Activated T-cell treated with anti-CD3 and anti-CD28 coated beads for 24 hours (primary cell): ENCODE data around the gene DNAJC19.
"Not testable (repeated sequence)": the region's sequence is repeated elsewhere in the genome, so short reads cannot be mapped to it uniquely, and the experiment has no call there.

Source experiments
- DNase-seq: peaks from one replicate; pipeline ENCODE4 v3.0.0-alpha.2; 2020; ENCODE audit warnings: low read depth

Gene DNAJC19

DNA sequence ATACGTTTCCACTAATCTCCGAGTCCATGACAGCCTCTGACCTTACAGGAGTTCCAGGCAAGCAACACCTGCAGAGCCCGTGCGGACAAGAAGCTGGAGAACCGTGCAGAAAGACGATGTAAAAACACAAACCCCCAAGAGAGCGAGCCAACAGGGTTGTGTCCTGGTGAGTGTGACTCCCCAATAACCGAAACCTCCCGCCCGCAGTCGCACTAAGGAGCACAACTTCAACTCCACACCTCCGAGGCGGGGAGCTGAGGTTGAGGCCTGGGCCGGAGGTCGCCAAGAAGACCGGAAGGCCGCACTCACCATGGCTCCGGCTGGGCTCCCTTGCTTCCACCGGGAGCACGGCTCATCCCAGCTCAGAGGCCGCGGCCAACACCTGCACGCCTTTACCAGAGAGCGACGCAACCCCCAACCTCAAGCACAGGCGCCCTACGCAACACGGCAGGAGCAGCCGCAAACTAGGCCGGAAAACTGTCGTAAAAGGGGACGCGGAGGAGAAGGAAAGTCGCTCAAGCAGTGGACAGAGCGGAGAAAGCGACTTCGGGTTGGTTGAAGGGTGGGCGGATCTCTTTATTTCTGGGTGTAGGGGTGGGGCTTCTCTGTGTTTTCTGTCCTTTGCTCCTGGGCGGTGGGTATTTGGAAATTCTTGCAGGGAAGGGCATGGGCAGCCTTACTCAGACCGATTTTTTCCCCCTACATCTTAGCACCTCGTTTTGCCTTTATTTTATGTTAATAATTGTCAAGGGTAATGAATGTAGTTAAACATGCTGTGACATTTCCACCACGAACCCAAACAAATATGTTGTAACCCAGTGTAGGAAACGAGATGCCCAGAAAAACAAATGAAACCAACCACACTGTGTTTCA, at the start of gene DNAJC19:
DNAJC19 (minus strand) TSS at position 446 of the 873 bp plus-strand sequence; CDS start at position 312, 134 bp downstream.
- peak; percentile 88 for DNase-seq

DNA sequence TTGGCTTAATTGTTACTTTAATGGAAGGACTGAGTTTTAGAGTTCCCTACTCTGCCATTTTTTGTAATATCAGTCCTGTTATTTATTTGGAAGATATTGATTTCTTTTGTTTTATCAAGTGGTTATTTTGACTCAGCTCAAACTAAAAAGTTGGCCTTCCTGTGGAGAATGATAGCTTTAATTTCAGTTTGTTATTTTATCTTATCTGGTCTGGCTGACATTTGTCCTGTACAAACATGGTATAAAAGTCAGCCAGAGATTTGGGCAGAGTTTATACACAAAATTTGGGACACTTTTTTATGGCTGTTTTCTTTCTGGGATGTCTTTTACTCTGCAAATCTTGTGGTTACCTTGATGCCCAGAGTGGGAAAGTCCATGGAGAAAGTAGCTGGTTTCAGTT, 41.4 kb upstream of the DNAJC19 start:
- DNase-seq = no peak

DNA sequence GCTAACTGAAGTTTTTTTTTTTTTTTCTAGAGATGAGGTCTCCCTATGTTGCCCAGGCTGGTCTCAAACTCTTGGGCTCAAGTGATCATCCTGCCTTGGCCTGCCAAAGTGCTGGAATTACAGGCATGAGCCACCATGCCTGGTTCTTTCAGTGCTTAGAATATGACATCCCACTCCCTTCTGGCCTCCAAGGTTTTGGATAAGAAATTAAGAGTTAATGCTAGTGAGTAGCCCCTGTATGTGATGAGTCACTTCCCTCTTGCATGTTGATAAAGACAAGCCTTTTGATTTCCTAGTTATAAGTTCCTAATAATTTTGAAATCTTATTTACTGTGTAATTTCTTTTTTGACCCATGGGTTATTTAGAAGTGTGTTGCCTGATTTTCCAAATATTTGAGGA, 35.7 kb upstream of the DNAJC19 start:
- no peak for DNase-seq

DNA sequence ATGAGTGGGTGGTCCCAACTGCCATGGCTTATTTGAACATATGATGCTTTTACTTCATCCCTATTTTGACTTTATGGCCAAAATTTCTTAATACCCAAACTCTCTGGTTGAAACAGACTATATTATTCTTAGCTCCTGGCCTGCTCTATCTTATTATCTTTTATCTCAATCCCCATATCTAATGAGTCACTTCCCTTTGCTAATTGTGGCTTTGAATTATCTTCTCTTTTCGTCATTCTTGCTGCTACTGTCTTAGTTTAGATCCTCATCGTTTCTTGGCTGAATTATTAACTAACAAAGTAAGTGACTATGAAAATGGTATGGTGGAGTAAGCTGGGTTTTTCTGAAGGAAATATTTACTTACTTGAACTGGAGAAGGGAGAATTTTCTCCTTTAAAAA, 28.2 kb upstream of the DNAJC19 start:
- DNase-seq = no peak

GRCh38 chr3:181009225-181009624, 19.7 kb upstream of the DNAJC19 start:
- peak; percentile 11 for DNase-seq

DNA sequence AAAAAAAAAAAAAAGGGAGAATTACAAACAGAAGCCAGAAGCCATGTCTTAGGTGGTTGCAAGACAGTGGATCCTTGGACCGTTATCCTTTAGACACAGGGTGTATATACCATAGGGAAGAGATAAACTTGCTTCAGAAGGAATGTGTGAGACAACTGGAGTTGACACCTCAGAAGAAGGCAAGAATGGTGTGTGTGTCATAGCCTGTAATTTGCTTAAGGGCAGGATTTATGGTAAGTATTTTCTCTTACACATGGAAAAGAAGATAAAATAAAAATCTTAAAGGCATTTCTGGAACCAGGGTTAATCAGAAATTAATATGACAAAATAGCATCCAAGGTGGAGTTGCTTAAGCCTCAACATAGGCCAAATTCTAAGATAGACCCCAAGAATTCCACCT, 19.3 kb upstream of the DNAJC19 start:
- no peak for DNase-seq

GRCh38 chr3:181007262-181007661, 17.7 kb upstream of the DNAJC19 start:
- DNase-seq = no peak

DNA sequence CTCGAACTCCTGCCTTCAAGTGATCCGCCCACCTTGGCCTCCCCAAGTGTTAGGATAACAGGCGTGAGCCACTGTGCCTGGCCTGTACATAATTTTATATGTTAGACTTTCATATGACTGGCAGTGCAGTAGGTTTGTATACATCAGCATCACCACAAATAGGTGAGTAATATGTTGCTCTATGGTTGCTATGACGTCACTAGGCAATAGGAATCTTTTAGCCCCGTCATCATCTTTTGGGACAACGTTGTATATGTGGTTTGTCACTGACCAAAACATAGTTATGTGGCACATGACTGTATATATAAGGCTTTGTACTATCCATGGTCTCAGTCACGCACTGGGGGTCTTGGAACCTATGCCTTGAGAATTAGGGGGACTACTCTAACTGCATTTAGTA, 17.0 kb upstream of the DNAJC19 start:
- DNase-seq = no peak

DNA sequence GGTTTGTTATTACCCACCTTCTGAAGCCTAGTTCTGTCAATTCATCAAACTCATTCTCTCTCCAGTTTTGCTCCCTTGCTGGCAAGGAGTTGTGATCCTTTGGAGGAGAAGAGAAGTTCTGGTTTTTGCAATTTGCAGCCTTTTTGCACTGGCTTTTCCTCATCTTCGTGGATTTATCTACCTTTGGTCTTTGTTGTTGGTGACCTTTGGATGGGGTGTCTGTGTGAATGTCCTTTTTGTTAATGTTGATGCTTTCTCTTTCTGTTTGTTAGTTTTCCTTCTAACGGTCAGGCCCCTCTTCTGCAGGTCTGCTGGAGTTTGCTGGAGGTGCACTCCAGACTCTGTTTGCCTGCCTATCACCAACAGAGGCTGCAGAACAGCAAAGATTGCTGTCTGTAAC, 13.9 kb upstream of the DNAJC19 start:
- DNase-seq = not testable (repeated sequence)

DNA sequence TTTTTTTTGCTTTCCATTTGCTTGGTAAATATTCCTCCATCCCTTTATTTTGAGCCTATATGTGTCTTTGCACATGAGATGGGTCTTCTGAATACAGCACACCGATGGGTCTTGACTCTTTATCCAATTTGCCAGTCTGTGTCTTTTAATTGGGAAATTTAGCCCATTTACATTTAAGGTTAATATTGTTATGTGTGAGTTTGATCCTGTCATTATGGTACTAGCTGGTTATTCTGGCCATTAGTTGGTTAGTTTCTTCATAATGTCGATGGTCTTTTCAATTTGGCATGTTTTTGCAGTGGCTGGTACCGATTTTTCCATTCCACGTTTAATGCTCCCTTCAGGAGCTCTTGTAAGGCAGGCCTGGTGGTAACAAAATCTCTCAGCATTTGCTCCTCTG, 12.8 kb upstream of the DNAJC19 start:
- not testable (repeated sequence) for DNase-seq

- DNase-seq = no peak
Measured at GRCh38 chr3:180996415-180996932, 6.9 kb upstream of the DNAJC19 start.

DNA sequence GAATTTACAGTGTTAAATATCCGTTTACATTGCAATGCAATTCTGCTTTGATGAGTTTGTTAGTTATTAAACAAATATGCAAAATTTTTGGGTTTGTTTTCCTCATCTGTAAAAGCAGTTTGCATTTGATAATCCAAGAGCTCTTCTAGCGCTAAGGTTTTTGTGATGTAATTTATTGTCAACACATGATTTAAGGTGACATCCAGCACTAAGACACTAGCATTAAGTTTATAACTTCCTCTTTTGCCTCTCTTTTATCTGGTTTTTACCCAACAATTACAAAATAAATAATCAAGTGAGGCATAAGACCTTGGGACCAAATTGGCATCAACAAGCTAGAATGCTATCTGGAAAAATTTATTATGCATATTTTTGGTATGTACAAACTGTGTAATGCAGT, 969 bp upstream of the DNAJC19 start:
- no peak for DNase-seq

DNA sequence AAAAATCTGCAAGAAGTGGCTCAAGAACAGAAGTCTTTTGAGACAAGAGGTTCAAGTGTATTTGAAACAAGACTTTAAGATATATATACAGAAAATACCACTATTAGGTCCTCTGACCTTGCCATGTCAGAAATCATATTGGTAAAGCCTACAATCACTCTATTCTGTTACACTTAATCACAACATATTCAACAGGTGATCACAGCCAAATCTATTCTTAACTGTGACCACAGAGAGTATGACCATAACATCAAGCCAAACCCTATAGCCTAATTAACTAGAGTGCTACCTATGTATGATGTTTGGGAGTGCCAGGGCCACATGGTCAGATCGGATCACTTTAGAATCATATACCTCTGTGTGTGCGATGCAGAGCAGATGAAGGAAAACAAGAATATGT, 2.2 kb downstream of the DNAJC19 start:
- no peak for DNase-seq

GRCh38 chr3:180986366-180986765, 3.2 kb downstream of the DNAJC19 start:
- not testable (repeated sequence) for DNase-seq

- DNase-seq = no peak
Measured at GRCh38 chr3:180983136-180983535, 6.4 kb downstream of the DNAJC19 start.

- DNase-seq = no peak
Measured at GRCh38 chr3:180981912-180982311, 7.6 kb downstream of the DNAJC19 start.

DNA sequence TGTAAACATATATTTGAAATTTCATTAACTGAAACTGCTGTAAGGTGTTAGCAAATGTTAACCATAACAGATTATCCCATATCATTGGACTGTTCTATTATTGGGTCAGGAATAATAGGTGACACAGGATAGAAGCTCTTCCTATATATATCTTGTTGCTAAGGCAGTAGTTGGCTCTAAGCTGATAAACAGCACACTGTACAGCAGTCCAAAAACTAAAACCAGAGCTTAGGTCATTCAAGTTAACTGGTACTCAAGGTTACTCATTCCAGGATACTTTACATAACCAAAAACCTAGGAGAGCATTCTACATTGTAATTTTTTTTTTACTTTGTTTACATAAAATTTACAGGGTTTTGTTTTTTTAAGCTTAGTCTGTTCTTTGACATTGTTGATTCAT, 8.9 kb downstream of the DNAJC19 start:
- no peak for DNase-seq

GRCh38 chr3:180979961-180980360, 9.6 kb downstream of the DNAJC19 start:
- no peak for DNase-seq

GRCh38 chr3:180977498-180977897, 12.0 kb downstream of the DNAJC19 start:
- DNase-seq = no peak

- DNase-seq = no peak
Measured at GRCh38 chr3:180974286-180974685, 15.2 kb downstream of the DNAJC19 start.

DNA sequence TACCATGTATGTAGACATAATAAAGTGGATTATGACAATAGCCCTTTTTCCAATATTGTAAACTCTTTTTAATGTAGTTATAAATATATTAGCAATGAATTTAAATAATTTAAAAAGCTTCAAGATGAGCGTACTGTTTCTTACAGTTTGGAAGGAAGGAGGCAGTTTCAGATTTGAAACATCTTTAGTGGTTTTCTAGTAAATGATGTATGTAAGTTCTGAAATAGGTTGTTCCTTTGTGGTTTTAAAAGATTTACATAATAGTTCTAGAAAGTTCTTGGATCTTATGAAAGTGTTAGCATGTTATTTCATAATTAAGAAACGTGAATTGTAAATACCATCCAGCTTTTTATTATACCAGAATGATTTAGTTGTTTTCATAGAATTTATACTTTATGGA, 16.0 kb downstream of the DNAJC19 start:
- DNase-seq = no peak

DNA sequence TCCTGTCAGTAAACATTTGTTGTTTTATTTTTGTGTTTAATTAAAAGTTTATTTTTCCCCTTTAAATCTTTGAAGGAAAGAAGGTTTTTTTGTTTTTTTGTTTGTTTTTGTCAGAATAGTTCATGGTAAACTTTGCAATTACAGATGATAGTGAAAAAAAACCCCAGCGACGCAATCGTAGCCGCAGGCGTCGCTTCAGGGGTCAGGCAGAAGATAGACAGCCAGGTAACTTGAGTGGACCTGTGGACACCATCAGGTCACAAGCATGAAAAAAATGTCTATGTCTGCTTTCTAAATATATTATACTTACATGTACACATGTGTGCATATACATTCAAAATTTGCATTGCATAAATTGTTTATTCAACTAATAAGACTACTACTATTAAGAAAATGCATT, 18.6 kb downstream of the DNAJC19 start:
- no peak for DNase-seq

DNA sequence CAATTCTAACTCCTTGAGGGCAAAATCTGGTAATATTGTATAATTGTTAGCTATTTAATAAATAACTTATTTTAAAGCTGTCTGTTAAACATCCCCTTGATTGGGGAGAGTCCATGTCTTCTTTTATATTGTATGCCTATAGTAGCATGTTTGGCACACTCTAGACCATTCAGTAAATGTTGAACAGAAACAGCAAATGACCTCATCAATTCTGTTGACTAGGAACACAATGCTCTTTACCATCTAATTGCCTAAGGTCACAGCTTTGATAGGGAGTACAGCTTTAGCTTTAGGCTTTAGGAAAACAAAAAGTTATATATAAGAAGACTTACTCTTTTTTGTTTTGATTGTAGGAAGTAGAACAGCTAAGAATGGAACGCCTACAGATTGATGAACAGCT, 27.0 kb downstream of the DNAJC19 start:
- no peak for DNase-seq

- no peak for DNase-seq
Measured at GRCh38 chr3:180961552-180961951, 28.0 kb downstream of the DNAJC19 start.
